MV-4-11 (cell line): Measurements from ENCODE around the gene SPACA9.
A peak's percentile ranks its signal among the peaks of the same experiment; 100 is the strongest.

Experiments used
- DNase-seq: peaks from one replicate; lab custom pipeline; 2025; lab: John Stamatoyannopoulos, UW

SPACA9 gene

GRCh38 chr9:132863096-132863495 lies 15.6 kb upstream of the SPACA9 start:
- DNase-seq = no peak

DNA sequence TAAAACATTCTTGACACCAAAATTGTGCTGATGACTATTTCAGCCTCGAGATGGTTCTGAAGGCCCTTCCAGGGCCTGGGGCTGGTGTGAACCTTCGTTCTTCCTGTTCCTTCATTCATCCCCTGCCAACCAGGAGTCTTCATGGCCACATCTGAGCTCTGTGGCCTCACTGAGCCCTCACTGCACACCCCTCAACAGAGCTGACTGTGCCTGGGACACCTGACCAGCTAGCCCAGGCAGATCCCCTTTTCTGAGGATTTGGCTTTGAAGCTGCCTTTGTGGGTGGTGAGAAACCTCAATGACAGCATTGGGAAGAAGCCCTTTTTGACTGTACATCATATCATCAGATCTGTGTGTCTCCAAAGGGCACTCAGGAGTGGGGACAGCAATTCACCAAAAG lies 14.4 kb upstream of the SPACA9 start:
- no peak for DNase-seq

DNA sequence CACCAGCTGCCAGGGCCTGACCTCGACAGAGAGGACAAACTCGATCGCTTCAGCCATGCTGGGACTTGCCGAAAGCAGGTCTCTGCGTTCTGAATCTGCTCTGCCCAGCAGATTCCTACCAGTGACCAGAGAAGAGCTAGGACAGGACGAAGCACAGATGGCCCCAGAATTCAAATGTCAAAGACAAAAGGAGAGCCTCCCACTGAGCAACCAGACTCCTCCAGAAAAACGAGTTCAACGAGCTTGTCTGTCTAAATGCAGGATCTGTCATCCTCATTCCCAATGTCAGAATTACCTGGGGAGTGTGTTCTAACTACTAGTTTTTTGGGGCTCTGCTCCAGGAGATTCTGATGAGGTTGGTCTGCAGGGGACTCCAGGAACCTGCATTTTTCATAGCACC lies 14.0 kb upstream of the SPACA9 start:
- no peak for DNase-seq

- no peak for DNase-seq
Measured at GRCh38 chr9:132866898-132867297, 11.8 kb upstream of the SPACA9 start.

- no peak for DNase-seq
Measured at GRCh38 chr9:132869266-132869665, 9.4 kb upstream of the SPACA9 start.

- DNase-seq = no peak
Measured at GRCh38 chr9:132873403-132873802, 5.3 kb upstream of the SPACA9 start.

DNA sequence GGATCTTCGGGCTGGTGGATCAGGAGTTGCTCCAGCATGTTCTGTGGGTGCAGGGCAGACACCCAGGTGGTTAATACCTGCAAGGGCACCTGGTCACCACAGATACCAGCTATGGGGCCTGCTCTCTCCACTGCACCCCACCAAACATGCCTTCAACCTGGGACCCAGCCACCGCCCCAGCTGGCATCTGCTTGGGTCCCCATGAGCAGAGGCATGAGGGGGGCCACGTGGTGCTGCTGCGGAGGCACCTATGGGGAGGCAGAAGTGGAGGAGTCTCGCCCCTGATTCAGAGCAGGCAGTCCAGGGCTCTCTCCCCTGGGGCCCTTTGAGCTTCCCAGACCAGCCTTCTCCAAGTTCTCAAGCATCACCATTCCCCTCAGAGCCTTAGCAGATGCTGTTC lies 3.5 kb upstream of the SPACA9 start:
- no peak for DNase-seq

- DNase-seq = no peak
Measured at GRCh38 chr9:132876849-132877248, 1.8 kb upstream of the SPACA9 start.

DNA sequence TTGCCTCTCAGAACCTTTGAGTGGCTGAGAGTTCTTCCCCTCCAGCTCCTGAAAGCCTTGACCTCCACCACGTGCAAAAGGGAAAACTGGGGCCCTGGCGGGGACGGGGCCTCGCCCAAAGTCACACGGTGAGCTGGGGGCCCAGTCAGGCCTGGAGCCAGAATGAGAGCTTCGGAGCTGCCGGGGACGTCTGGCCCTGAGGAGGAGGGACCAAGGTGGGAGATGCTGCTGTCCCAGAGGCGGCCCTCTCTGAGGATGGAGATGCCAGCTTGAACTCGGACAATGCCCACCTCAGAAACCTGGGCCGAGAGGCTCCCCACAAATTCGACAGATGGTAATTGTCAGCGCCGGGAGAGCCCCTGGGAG lies 1.3 kb upstream of the SPACA9 start:
- DNase-seq = no peak

GRCh38 chr9:132877824-132878694 lies 639 bp upstream of the SPACA9 start, which contains the start of gene AK8:
Gene AK8 (minus strand): TSS chr9:132878284. CDS start chr9:132878255, 29 bp downstream.
- DNase-seq = peak; percentile 6

DNA sequence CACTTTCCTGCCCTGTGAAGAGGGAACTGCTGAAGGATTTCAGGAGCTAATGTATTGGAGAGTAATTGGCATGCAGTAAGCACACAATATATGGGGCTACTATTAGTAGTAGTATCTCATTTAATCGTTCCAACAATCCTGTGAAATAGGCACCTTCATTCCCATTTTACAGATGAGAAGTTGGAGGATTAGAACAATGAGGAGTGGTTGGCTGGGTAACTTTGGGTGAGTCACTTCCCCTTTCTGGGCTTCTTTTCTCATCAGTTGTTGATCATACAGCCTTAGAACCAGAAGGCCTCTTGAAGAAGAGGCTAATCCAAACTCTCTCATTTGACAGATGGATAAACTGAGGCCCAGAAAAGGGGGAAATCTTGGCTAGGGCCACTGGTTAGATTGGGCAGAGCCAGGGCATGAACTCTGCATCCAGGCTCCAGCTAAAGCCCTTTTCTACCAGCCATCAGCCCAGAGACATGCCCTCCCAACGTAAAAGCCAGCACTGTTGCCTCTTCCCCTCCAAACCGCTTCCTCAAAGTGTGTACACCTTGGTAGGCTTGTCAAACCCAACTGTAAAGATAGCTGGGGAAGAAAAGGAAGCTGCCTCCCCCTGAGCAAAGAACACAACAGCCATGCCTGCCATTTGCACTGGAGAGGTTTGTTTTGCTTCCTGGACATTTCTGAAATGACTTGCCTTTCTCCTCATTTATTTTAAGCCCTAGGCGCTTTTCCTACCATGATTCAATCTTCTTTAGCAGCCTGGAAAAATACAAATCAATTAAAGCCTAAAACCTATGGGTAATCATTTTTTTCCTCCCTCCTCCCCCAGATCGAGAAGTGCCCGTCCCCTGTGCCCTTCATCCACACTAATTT lies 992 bp downstream of the SPACA9 start:
- peak; percentile 13 for DNase-seq

- DNase-seq = no peak
Measured at GRCh38 chr9:132880324-132880661, 1.6 kb downstream of the SPACA9 start.

GRCh38 chr9:132881826-132882225 lies 3.1 kb downstream of the SPACA9 start:
- no peak for DNase-seq

DNA sequence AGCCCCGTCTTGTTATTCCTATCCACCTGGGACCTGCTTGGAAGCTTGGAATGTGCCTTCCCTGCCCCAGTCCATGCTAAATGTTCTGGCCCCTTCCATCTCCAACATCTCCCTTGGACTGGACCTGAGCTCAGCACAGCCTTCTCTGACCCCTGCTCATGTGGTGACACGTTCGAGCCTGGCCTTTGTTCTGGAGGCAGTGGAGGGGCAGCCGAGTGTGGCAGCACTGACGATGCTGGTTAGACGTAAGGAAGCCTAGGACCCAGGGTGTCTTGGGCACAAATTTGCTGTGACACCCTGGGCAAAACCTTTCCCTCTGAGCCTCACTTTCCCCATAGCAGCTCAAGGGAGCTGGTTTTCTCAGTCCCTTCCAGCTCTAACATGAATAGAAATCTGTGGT lies 3.9 kb downstream of the SPACA9 start:
- no peak for DNase-seq

- no peak for DNase-seq
Measured at GRCh38 chr9:132883349-132884294, 4.9 kb downstream of the SPACA9 start.

DNA sequence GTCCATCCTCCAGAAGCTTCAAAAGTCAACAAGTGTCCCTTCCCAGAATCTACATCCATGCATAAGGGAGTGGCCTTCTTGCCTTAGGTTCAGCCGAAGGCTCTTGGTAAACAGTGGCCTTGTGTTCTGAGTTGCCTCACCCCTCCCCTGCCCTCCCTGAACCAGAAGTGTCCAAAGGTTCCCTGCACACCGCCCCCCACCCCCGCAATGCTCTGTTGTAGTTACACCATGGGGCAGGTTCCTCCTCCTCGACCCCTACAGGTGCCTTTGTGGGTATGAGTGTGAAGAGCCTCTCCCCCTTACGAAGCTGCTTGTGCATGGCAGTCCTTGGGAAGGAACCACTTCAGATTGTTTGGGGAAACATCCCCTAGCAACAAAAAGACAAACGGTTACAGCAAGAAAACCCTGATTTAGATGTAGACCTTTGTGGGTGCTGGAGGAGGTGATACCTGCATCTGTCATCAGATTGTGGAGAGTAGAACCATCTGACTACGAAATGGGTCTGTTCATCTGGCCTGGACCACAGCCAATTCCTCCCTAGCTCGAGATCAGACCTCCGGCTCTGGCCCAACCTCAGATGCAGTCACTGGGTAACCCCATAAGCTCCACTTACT lies 7.1 kb downstream of the SPACA9 start:
- DNase-seq = no peak

DNA sequence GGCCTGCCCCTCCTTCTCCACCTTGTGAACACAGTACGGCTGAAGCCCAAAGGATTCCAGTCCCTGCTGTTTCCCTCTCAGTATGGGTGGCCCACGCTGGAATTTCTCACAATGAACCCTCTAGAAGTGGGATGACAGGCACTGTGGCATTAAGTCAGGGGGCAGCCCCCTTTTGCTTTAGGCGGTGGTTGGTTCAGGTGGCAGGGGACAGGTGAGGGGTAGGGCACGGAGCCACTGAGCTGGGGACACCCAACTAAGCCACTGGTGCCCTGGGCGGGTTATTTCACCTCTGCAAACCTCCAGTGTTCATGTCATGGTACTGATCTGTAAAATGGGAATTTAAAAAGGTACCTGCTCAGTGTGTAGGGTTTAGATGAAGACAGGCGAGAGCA lies 7.6 kb downstream of the SPACA9 start:
- no peak for DNase-seq

DNA sequence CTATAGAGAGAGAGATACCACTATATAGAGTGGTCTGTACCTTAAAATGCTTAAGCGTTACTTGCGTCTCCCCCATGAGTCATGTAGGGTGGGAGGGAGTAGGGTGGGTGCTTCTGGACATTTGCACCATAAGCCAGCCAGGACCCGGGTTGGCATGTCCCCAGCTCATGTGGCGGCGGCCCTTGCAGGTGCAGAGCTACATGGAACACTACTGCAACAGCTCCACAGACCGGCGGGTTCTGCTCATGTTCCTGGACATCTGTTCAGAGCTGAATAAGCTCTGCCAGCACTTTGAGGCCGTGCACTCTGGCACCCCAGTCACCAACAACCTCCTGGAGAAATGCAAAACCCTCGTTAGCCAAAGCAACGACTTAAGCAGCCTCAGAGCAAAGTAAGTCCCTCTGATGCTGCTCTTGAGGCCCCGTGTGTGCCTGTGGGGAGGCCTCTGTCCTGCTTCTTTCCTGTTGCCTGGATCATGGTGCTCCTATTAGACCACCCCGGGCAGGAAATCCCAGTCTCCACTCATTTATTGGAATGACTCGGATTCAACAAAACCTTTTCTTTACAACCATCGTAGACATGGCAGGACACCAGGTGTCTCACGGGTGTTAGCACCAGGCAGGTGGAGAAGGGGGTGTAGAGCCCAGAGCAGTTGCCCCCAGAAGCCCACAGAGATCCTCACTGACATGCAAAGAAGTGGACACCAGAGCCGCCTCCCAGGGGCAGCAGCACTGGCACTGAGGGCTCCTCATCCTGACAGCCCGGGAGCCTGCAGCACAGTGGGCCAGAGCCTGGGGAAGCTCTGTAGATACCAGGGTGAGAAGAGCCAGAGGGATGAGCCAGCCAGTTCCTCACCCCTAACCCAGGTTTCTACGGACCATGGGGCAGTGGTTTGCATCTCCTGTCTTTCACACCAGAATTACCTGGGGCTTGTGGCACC lies 8.8 kb downstream of the SPACA9 start:
- no peak for DNase-seq

- no peak for DNase-seq
Measured at GRCh38 chr9:132888151-132888550, 9.5 kb downstream of the SPACA9 start.

DNA sequence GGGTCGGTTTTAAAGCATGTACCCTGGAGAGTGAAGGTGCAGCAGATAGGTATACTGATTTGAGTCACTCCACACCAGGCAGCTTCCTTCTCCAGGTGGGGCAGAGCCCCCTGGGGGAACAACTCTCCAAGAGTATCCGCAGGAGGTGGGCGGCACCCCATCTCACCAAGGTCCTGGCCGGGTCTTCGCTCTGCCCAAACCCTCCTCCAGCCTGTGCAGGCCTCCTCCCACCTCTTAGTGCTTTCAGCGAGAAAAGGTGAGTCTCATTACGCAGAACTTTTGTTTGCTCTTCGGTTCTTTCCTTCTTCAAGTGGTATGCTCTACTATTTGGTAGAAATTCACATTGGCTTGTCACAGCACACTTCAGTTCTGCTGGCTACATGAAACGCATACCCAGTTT lies 13.7 kb downstream of the SPACA9 start:
- no peak for DNase-seq

DNA sequence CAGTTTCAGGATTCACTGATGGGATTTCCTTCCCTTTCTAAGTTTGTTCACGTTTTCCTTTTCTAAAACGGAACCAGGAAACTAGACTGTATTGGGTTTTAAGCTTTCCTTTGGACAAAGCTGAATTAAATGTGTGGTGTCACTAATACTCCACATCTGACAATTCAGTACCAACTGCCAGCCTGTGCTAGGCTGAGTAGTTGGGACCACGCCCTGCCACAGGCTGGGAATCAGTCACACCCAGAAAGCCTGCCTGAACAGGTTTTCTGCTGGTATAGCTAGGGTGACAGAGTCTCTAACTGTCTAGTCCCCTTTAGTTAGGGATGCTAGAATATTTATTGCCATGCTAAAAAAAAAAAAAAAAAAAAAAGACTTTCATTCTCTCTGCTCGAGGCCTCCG lies 15.6 kb downstream of the SPACA9 start:
- no peak for DNase-seq
